GM12878 (cell line): Measurements from ENCODE around the gene DLG2. TPM values are rescaled to one million over a fixed set of nuclear protein-coding genes. Genes with fewer than 3 reads are reported as not detected.

Source experiments
- ATAC-seq: fragments of 200-7000 bp; cut with Tn5 transposase; 3 replicates; pipeline ENCODE4 v1.9.1; 2020; ENCODE audit warnings: mild to moderate bottlenecking, moderate library complexity
- BruUV-seq: library from RNA; stranded (reverse); fragments of 400-500 nt; replicated peaks from 2 replicates; lab custom pipeline; 2021; lab: Mats Ljungman, UMichigan
- CTCF ChIA-PET: fragments of 300-600 bp; sonication (Branson Sonifier 250); formaldehyde crosslinking; extraction: SDS; loops from one replicate; lab custom pipeline; 2021; ENCODE audit warnings: inconsistent platforms; lab: Yijun Ruan, JAX
- POLR2A ChIA-PET: fragments of 350-600 bp; formaldehyde crosslinking; extraction: SDS; loops from one replicate; lab custom pipeline; 2021; ENCODE audit warnings: inconsistent platforms; lab: Charles Lee
- RAD21 ChIA-PET: fragments of 300-600 bp; sonication (Branson Sonifier 250); formaldehyde crosslinking; loops from one replicate; lab custom pipeline; 2023; ENCODE audit warnings: antibody characterized with exemption; ENCODE audit not compliant: unreplicated experiment; lab: Charles Lee
- SMC1A ChIA-PET: fragments of 300-600 bp; sonication (Branson Sonifier 250); formaldehyde crosslinking; loops from one replicate; lab custom pipeline; 2023; ENCODE audit not compliant: unreplicated experiment, uncharacterized antibody; lab: Charles Lee
- DNase-seq: peaks from one replicate; pipeline ENCODE4 v3.0.0-alpha.2; 2011; ENCODE audit warnings: low read depth, low spot score
- FAIRE-seq: peaks from 3 replicates; lab custom pipeline; 2011; peaks lifted over from hg19 to GRCh38; lab: Jason Lieb, UNC
- H2AFZ ChIP-seq: 2 replicates; pipeline ENCODE4 v1.6.0; 2011; ENCODE audit warnings: low read depth, low read length, control low read depth; ENCODE audit not compliant: control insufficient read depth
- H3K27ac ChIP-seq: 2 replicates; pipeline ENCODE4 v1.5.1; 2011; ENCODE audit warnings: control low read depth; ENCODE audit not compliant: control insufficient read depth, insufficient read depth
- H3K27me3 ChIP-seq, 2 experiments: replicated peaks in 1 of 2; 2 replicates each; pipeline versions ENCODE4 v1.6.0 to v1.6.1; 2011; ENCODE audit warnings: low read length in 1 of 2; ENCODE audit not compliant: control insufficient read depth in 2 of 2, insufficient read depth in 2 of 2
- H3K36me3 ChIP-seq, 2 experiments: 2 replicates each; pipeline ENCODE4 v1.5.1; 2011; ENCODE audit warnings: low read length in 1 of 2; ENCODE audit not compliant: control insufficient read depth in 2 of 2, insufficient read depth in 2 of 2
- H3K4me1 ChIP-seq: 2 replicates; pipeline ENCODE4 v1.6.1; 2011; ENCODE audit warnings: mild to moderate bottlenecking, low read length, moderate library complexity, mixed read lengths; ENCODE audit not compliant: control insufficient read depth, insufficient read depth
- H3K4me2 ChIP-seq: 2 replicates; pipeline ENCODE4 v1.6.0; 2011; ENCODE audit warnings: control low read depth; ENCODE audit not compliant: control insufficient read depth, insufficient read depth
- H3K4me3 ChIP-seq: fragments of 200-600 bp; sonication (generic); 2 replicates; pipeline ENCODE4 v1.5.1; 2016
- H3K79me2 ChIP-seq: 2 replicates; pipeline ENCODE4 v1.6.0; 2011; ENCODE audit warnings: low read length; ENCODE audit not compliant: control insufficient read depth, insufficient read depth
- H3K9ac ChIP-seq: 2 replicates; pipeline ENCODE4 v1.8.0; 2011; ENCODE audit warnings: low read length, control low read depth, mixed read lengths; ENCODE audit not compliant: control insufficient read depth, insufficient read depth
- H3K9me3 ChIP-seq: replicated peaks from 3 replicates; pipeline ENCODE4 v1.5.1; 2011; ENCODE audit warnings: mild to moderate bottlenecking, low read length; ENCODE audit not compliant: control insufficient read depth, insufficient read depth
- H4K20me1 ChIP-seq: 2 replicates; pipeline ENCODE4 v1.6.0; 2011; ENCODE audit not compliant: control insufficient read depth, insufficient read depth
- ATF3 ChIP-seq: IDR thresholded peaks from 2 replicates; pipeline ENCODE4 v1.6.1; 2011; ENCODE audit warnings: low read depth, mild to moderate bottlenecking, low read length, moderate library complexity, borderline replicate concordance; ENCODE audit errors: extremely low read depth
- ATF7 ChIP-seq: fragments of 450-650 bp; IDR thresholded peaks from 2 replicates; pipeline ENCODE4 v1.6.1; 2016; ENCODE audit warnings: low read depth, mild to moderate bottlenecking
- BCLAF1 ChIP-seq: fragments of 450-650 bp; IDR thresholded peaks from 2 replicates; pipeline ENCODE4 v1.6.1; 2017; ENCODE audit warnings: antibody characterized with exemption, mild to moderate bottlenecking, moderate library complexity
- CBFB ChIP-seq: IDR thresholded peaks from 2 replicates; pipeline ENCODE4 v1.6.1; 2016; ENCODE audit warnings: antibody characterized with exemption, low read depth
- CUX1 ChIP-seq: IDR thresholded peaks from 2 replicates; pipeline ENCODE4 v1.6.1; 2012; ENCODE audit warnings: improper control_type of control experiment, low read depth, low read length; ENCODE audit not compliant: insufficient replicate concordance
- KAT2A ChIP-seq: conservative IDR thresholded peaks from 2 replicates; pipeline ENCODE4 v1.6.1; 2011; ENCODE audit warnings: low read depth, low read length; ENCODE audit not compliant: control insufficient read depth
- NR2C1 ChIP-seq: fragments of 450-650 bp; IDR thresholded peaks from 2 replicates; pipeline ENCODE4 v1.6.1; 2017; ENCODE audit warnings: antibody characterized with exemption, mild to moderate bottlenecking, moderate library complexity
- SMAD5 ChIP-seq: IDR thresholded peaks from 2 replicates; pipeline ENCODE4 v1.6.1; 2016; ENCODE audit warnings: antibody characterized with exemption, low read depth
- ZBTB40 ChIP-seq: fragments of 450-650 bp; IDR thresholded peaks from 2 replicates; pipeline ENCODE4 v1.6.1; 2016; ENCODE audit warnings: mild to moderate bottlenecking, moderate library complexity, borderline replicate concordance
- ZNF274 ChIP-seq: IDR thresholded peaks from one replicate; pipeline ENCODE4 v1.8.0; 2011; ENCODE audit not compliant: insufficient read length, insufficient read depth
- ZSCAN29 ChIP-seq: fragments of 450-650 bp; IDR thresholded peaks from 2 replicates; pipeline ENCODE4 v1.6.1; 2017; ENCODE audit warnings: mild to moderate bottlenecking, moderate library complexity
- WGBS: methylation state at CpG from one replicate; pipeline ENCODE4 v1.1.6; 2016; ENCODE audit warnings: low lambda C conversion rate; ENCODE audit not compliant: insufficient replicate concordance, insufficient coverage; ENCODE audit errors: missing lambda C conversion rate; 5-methylcytosine and 5-hydroxymethylcytosine counted together
- in situ Hi-C: fragments of 300-500 bp; cut with MboI; formaldehyde crosslinking; loops from 9 replicates; pipeline ENCODE4 v1.14.3; 2018; ENCODE audit warnings: mixed read lengths
- intact Hi-C: fragments of 100-400 bp; cut with micrococcal nuclease; formaldehyde crosslinking; loops from one replicate; pipeline ENCODE4 v1.14.2; 2022; ENCODE audit not compliant: unreplicated experiment
- polyA plus RNA-seq, 11 experiments: library from polyadenylated mRNA; depleted of rRNA in 4 of 11; unstranded in 6 of 11; stranded (reverse) in 5 of 11; fragments of >200 nt; fragmentation: Nextera tagmentation in 4 of 11; fragmentation: Illumina TruSeq in 1 of 11; extraction: Ambion mirVana in 4 of 11; extraction: Trizol in 1 of 11; gene quantifications; 1 replicate in 1 of 11; 2 replicates in 10 of 11; pipeline versions ENCODE4 v1.2.1 to v1.2.3, GENCODE V29; 2011 to 2016; ENCODE audit warnings: inconsistent platforms in 2 of 11, missing spikeins in 2 of 11, low read depth in 1 of 11
- total RNA-seq, 4 experiments: library from RNA; depleted of rRNA in 3 of 4; stranded (reverse); fragments of >200 nt in 3 of 4; fragmentation: Illumina TruSeq in 1 of 4; extraction: Trizol in 1 of 4; gene quantifications; 2 replicates each; pipeline versions ENCODE4 v1.2.1 to v1.2.3, GENCODE V29; 2013 to 2021

Gene DLG2
- total and polyA plus RNA-seq, 10 of the 15 experiments (the other 5 are each of a cell fraction or from before 2014, with no cell fraction given), result 0.09 to 0.98 (median 0.35) TPM

- no peak overlapping the region for H3K27ac ChIP-seq
- H3K36me3 ChIP-seq, result no peaks in the 10 kb centered on the region
- BruUV-seq, result no TSS peak
- H4K20me1 ChIP-seq, result no peaks in the 10 kb centered on the region
- in situ Hi-C loops (no loop called here), intact Hi-C loops (no loop called here)
- CTCF ChIA-PET, result no interaction called here
- no peaks in the 10 kb centered on the region for H3K79me2 ChIP-seq
- no peak overlapping the region for H3K4me2 ChIP-seq
- SMC1A ChIA-PET, result interaction anchor here (1.2 to 1.3 kb wide), 2 partner anchors 11 to 385 kb away, joined by 3 to 5 read pairs; no protein-coding TSS in a partner anchor
- 47% methylated on average over 1 of the region's 1 CpG for WGBS
- POLR2A ChIA-PET, result no interaction called here
- H3K9ac ChIP-seq, result no peak overlapping the region
- no peak overlapping the region for H2AFZ ChIP-seq
- no peaks in the 10 kb centered on the region for H3K27me3 ChIP-seq
- ATAC-seq (no peak), FAIRE-seq (no peak), DNase-seq (no peak)
- RAD21 ChIA-PET, result no interaction called here
- no peaks in the 10 kb centered on the region for H3K9me3 ChIP-seq
- peaks cover 12% of the 10 kb centered on the region for H3K4me1 ChIP-seq
- H3K4me3 ChIP-seq, result no peak overlapping the region
- no peak for TF ChIP-seq ZNF274
- no peak for TF ChIP-seq ATF3
- no peak for TF ChIP-seq ATF7
- no peak for TF ChIP-seq CBFB
- TF ChIP-seq BCLAF1, result no peak
- TF ChIP-seq ZBTB40, result no peak
- TF ChIP-seq NR2C1, result no peak
- TF ChIP-seq CUX1, result no peak
- TF ChIP-seq KAT2A, result no peak
- no peak for TF ChIP-seq SMAD5
- no peak for TF ChIP-seq ZSCAN29
These were observed 1949.4 kb downstream of the DLG2 start for GRCh38 chr11:83677730-83678129.
